ENCODE data around the gene CALCR. TPM values are rescaled to one million over a fixed set of nuclear protein-coding genes. Genes with fewer than 3 reads are reported as not detected.

The CALCR gene
- total and polyA plus RNA-seq, 2 of the 4 experiments (the other 2 are of a cell fraction): not detected

DNA sequence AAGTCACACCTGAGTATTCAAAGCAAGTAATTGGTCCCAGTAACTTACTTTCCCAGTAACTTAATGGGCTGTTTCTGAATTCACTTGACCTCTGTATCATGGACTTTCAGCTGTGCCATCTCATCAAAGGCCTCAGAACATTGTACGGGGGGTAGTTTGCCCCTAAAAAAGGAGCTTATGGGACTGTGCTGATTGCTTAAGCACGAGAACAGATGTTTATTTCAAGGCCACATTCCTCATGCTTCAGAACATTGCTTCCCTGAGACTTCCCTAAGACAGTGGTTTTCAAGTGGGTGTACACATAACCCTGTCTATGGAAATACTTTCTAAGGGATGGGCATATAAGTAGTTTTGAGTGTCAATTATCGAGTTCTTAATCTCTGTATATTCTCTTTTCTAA lies 26.8 kb downstream of the CALCR start:
- H3K4me3 ChIP-seq (ENCODE audit: insufficient read depth, low read depth, low read length): no peak overlapping the region
- POLR2A ChIA-PET (ENCODE audit: unreplicated experiment): no interaction called here
- no peak overlapping the region for H3K9ac ChIP-seq (ENCODE audit: low read depth, low read length)
- CTCF ChIA-PET: no interaction called here
- H4K91ac ChIP-seq (ENCODE audit: insufficient read depth, low read depth, low read length): no peak overlapping the region
- in situ Hi-C loops (cut with MboI; ENCODE audit: low sequenced_read_pairs): no loop called here
- no peaks in the 10 kb centered on the region for H3K9me3 ChIP-seq (ENCODE audit: control insufficient read depth, insufficient read depth, low read length)
- no peak overlapping the region for H2AK9ac ChIP-seq (replicated peaks; ENCODE audit: low read depth, low read length, poor library complexity)
- H2BK20ac ChIP-seq (ENCODE audit: low read depth, low read length): no peak overlapping the region
- ATAC-seq (ENCODE audit: low read depth) (no peak), DNase-seq (no peak)
- TF ChIP-seq ELK1 (IDR thresholded peaks at IDR 0.05; ENCODE audit: borderline replicate concordance, low read depth, low read length) (no peak), CEBPB (IDR thresholded peaks at IDR 0.05; ENCODE audit: low read depth, low read length) (no peak), BHLHE40 (IDR thresholded peaks at IDR 0.05; ENCODE audit: low read depth, low read length) (no peak), SMC3 (IDR thresholded peaks at IDR 0.05; ENCODE audit: low read depth, low read length) (no peak), NFE2L2 (IDR thresholded peaks at IDR 0.05; ENCODE audit: low read depth, low read length) (no peak)
- H4K20me1 ChIP-seq (ENCODE audit: insufficient read depth, low read length): no peaks in the 10 kb centered on the region
- H3K27ac ChIP-seq (ENCODE audit: insufficient read depth, low read length): no peak overlapping the region
- no peaks in the 10 kb centered on the region for H3K79me1 ChIP-seq (ENCODE audit: low read depth in 1 of 2, low read length in 2 of 2)
- H4K5ac ChIP-seq (ENCODE audit: low read depth, low read length): no peak overlapping the region
- H3K14ac ChIP-seq (replicated peaks; ENCODE audit: low read depth, low read length): no peak overlapping the region
- dilution Hi-C loops (cut with HindIII; ENCODE audit: low sequenced_read_pairs, unreplicated experiment): no loop called here
- H4K8ac ChIP-seq (ENCODE audit: low read depth in 2 of 2, low read length in 2 of 2): no peak overlapping the region
- H3K23ac ChIP-seq (ENCODE audit: low read depth, low read length): no peak overlapping the region
- no CpG with 5 or more reads among the region's 3 CpGs for WGBS, 2 experiments (ENCODE audit: extremely low coverage in 2 of 2, insufficient read length in 1 of 2)
- no peaks in the 10 kb centered on the region; the same call in 1 of the 2 replicates for H3K27me3 ChIP-seq (ENCODE audit: control insufficient read depth, insufficient read depth, low read length)
- H2BK120ac ChIP-seq (ENCODE audit: low read depth, low read length): no peak overlapping the region
- intact Hi-C loops (cut with micrococcal nuclease): loop anchor here (10.0 kb wide), 1 partner anchor 453 kb away; no protein-coding TSS in a partner anchor
- no peak overlapping the region for H2AFZ ChIP-seq (replicated peaks; ENCODE audit: low read length, poor library complexity)
- no peak overlapping the region for H2BK5ac ChIP-seq (ENCODE audit: low read depth, low read length, poor library complexity, severe bottlenecking)
- H3K18ac ChIP-seq (ENCODE audit: low read depth, low read length): no peak overlapping the region
- no peaks in the 10 kb centered on the region for H3K9me1 ChIP-seq (ENCODE audit: insufficient read depth, low read length)
- no peaks in the 10 kb centered on the region for H3K4me1 ChIP-seq (ENCODE audit: control insufficient read depth, insufficient read depth, low read length)
- no peak overlapping the region for H2BK15ac ChIP-seq (ENCODE audit: low read depth, low read length)
- no peak overlapping the region for H3K4ac ChIP-seq (ENCODE audit: low read depth, low read length)
- no TSS peak for BruUV-seq (replicated peaks)
- no peak overlapping the region for H3K4me2 ChIP-seq (ENCODE audit: low read depth, low read length)
- H2AK5ac ChIP-seq (ENCODE audit: low read depth, low read length): no peak overlapping the region
- no peak overlapping the region for H3K56ac ChIP-seq (ENCODE audit: extremely low read depth, insufficient read depth, low read length)
- H3K36me3 ChIP-seq (ENCODE audit: control insufficient read depth, insufficient read depth, low read length): no peaks in the 10 kb centered on the region

Data from IMR-90 (cell line).